Panc1 (cell line): ENCODE measurements around the gene ADGRL3. TPM values are rescaled to one million over a fixed set of nuclear protein-coding genes. Genes with fewer than 3 reads are reported as not detected.

Experiments used
- ATAC-seq: fragments of 200-7000 bp; cut with Tn5 transposase; 2 replicates; pipeline ENCODE4 v1.9.1; 2020; ENCODE audit warnings: mild to moderate bottlenecking, moderate library complexity
- BruUV-seq: library from RNA; stranded (reverse); fragments of 400-500 nt; replicated peaks from 2 replicates; lab custom pipeline; 2021; lab: Mats Ljungman, UMichigan
- CTCF ChIA-PET: fragments of 300-600 bp; sonication (Branson Sonifier 250); formaldehyde crosslinking; loops from one replicate; lab custom pipeline; 2022; ENCODE audit warnings: antibody characterized with exemption; lab: Charles Lee
- POLR2A ChIA-PET: fragments of 300-600 bp; sonication (Branson Sonifier 250); formaldehyde crosslinking; loops from one replicate; lab custom pipeline; 2022; ENCODE audit warnings: antibody characterized with exemption; lab: Charles Lee
- DNase-seq: peaks from one replicate; pipeline ENCODE4 v3.0.0-alpha.2; 2010; ENCODE audit warnings: low read depth, low spot score
- H3K27ac ChIP-seq: 2 replicates; pipeline ENCODE4 v1.5.1; 2011; ENCODE audit warnings: mild to moderate bottlenecking, low read length, inconsistent platforms
- H3K27me3 ChIP-seq: fragments of 200-500 bp; sonication (Bioruptor generic); 2 replicates; pipeline ENCODE4 v1.6.0; 2014; ENCODE audit warnings: low read length, inconsistent platforms; ENCODE audit not compliant: control insufficient read depth, insufficient read depth
- H3K36me3 ChIP-seq: fragments of 200-500 bp; sonication (Bioruptor generic); 2 replicates; pipeline ENCODE4 v1.5.1; 2014; ENCODE audit warnings: inconsistent platforms, mild to moderate bottlenecking, low read length, moderate library complexity; ENCODE audit not compliant: control insufficient read depth, insufficient read depth
- H3K4me1 ChIP-seq: 2 replicates; pipeline ENCODE4 v1.5.1; 2011; ENCODE audit warnings: inconsistent platforms, mild to moderate bottlenecking, low read length, moderate library complexity; ENCODE audit not compliant: control insufficient read depth, insufficient read depth
- H3K4me3 ChIP-seq, 2 experiments: 2 replicates each; pipeline ENCODE4 v1.5.1; 2011 to 2012; ENCODE audit warnings: low read depth in 2 of 2, low read length in 2 of 2, mild to moderate bottlenecking in 2 of 2, inconsistent platforms in 1 of 2, moderate library complexity in 1 of 2
- H3K9me3 ChIP-seq: fragments of 200-500 bp; sonication (Bioruptor generic); 2 replicates; pipeline ENCODE4 v1.5.1; 2014; ENCODE audit warnings: low read depth, mild to moderate bottlenecking, inconsistent platforms, low read length, moderate library complexity; ENCODE audit not compliant: control insufficient read depth, insufficient read depth
- CTCF ChIP-seq: fragments of 450-650 bp; IDR thresholded peaks from 2 replicates; pipeline ENCODE4 v1.5.1; 2017; ENCODE audit warnings: mild to moderate bottlenecking
- POLR2AphosphoS5 ChIP-seq: IDR thresholded peaks from 2 replicates; pipeline ENCODE4 v1.6.1; 2012; ENCODE audit warnings: mild to moderate bottlenecking, low read depth, low read length, moderate library complexity
- REST ChIP-seq, 2 experiments: IDR thresholded peaks; 2 replicates each; pipeline ENCODE4 v1.6.1; 2011 to 2012; ENCODE audit warnings: low read depth in 2 of 2, control low read depth in 1 of 2, low read length in 1 of 2, mild to moderate bottlenecking in 1 of 2, moderate library complexity in 1 of 2; ENCODE audit not compliant: insufficient read depth in 1 of 2
- SIN3A ChIP-seq: IDR thresholded peaks from 2 replicates; pipeline ENCODE4 v1.6.1; 2012; ENCODE audit warnings: low read depth, mild to moderate bottlenecking, low read length, moderate library complexity, borderline replicate concordance; ENCODE audit not compliant: insufficient read depth
- TCF7L2 ChIP-seq: IDR thresholded peaks from 2 replicates; pipeline ENCODE4 v1.6.1; 2011; ENCODE audit warnings: mild to moderate bottlenecking, low read depth, low read length, inconsistent platforms
- in situ Hi-C: cut with HindIII; loops from 2 replicates; pipeline ENCODE4 v1.10.0; 2016; ENCODE audit warnings: low sequenced_read_pairs, low pct_unique_long_range_greater_than_20kb
- intact Hi-C: fragments of 100-400 bp; cut with micrococcal nuclease; formaldehyde crosslinking; loops from one replicate; pipeline ENCODE4 v1.10.0; 2022; ENCODE audit not compliant: unreplicated experiment
- total RNA-seq: library from RNA; stranded (reverse); gene quantifications from one replicate; pipeline ENCODE4 v1.2.1, GENCODE V29; 2021; ENCODE audit not compliant: unreplicated experiment

ADGRL3 gene
- total RNA-seq, 1 experiment from 2014 or later, result 0.23 TPM

DNA sequence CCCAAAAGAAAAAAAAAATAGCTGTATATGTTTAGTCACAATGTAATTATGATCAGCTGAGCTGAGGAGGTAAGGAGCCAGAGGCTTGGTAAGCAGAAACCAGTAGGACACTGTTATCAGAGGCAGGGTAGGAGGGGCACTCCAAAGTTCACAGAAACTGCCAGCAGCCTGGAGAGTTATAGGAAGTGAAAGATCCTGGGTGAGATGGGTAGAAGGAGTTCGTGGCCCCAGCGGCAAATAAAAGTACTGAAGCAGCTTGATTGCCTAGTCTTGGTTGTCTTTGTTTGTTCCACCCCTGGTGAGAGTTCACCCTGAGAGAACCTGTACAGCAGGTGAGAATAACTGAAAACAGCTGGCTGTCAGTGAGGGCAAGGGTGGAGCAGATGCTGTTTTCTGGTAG is 340.8 kb downstream of the ADGRL3 start:
- POLR2A ChIA-PET, result no interaction called here
- ATAC-seq, result no peak
- CTCF ChIA-PET, result no interaction called here

DNA sequence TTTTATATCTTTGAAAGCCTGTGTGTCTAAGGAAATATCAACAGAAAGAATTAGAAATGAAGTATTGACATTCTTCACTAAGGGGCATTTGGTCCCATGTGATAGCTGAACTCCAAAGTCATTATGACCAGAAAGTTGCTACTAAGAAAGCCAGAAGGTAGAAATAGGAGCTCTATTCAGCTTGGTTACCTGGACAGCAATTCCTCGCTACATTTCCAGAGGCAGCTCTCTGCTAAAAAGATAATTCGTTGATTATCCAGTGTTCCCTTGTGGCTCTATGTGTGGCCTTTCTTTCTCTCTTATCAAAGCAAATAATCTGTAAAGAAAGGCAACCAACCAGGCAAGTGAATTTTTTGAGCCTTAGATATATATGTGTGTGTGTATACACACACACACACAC is 341.3 kb downstream of the ADGRL3 start:
- intact Hi-C loops, result no loop called here
- ChIA-PET POLR2A (no interaction called here), CTCF (no interaction called here)
- in situ Hi-C loops, result no loop called here
- no peak for TF ChIP-seq POLR2AphosphoS5
- no peak for TF ChIP-seq TCF7L2
- no peak for TF ChIP-seq CTCF
- TF ChIP-seq REST (IDR thresholded peaks at IDR 0.05; ENCODE audit: insufficient read depth in 1 of 2, low read depth in 2 of 2, low read length in 1 of 2), result no peak
- TF ChIP-seq SIN3A, result no peak
- Histone ChIP-seq H3K4me1 (no peaks in the 10 kb centered on the region), H3K36me3 (no peaks in the 10 kb centered on the region), H3K27ac (no peak overlapping the region), H3K27me3 (no peaks in the 10 kb centered on the region), H3K4me3 (no peak overlapping the region), H3K9me3 (no peaks in the 10 kb centered on the region)
- BruUV-seq, result no TSS peak
- ATAC-seq, result no peak
- no peak for DNase-seq

More for the DNA sequence above, 340.8 kb downstream of the ADGRL3 start:
- Histone ChIP-seq H3K9me3 (no peaks in the 10 kb centered on the region), H3K27ac (no peak overlapping the region), H3K27me3 (no peaks in the 10 kb centered on the region), H3K4me1 (no peaks in the 10 kb centered on the region), H3K4me3 (no peak overlapping the region), H3K36me3 (no peaks in the 10 kb centered on the region)
- in situ Hi-C loops, result no loop called here
- no peak for DNase-seq
- no peak for TF ChIP-seq TCF7L2
- TF ChIP-seq SIN3A, result no peak
- TF ChIP-seq CTCF, result no peak
- TF ChIP-seq POLR2AphosphoS5, result no peak
- TF ChIP-seq REST (IDR thresholded peaks at IDR 0.05; ENCODE audit: insufficient read depth in 1 of 2, low read depth in 2 of 2, low read length in 1 of 2), result no peak
- no TSS peak for BruUV-seq
- intact Hi-C loops, result no loop called here
